Measurements from ENCODE around the gene SLC6A2.

Gene SLC6A2

GRCh38 chr16:55647798-55648197, 8.0 kb upstream of the SLC6A2 start:
- DNase-seq (ENCODE audit: low spot score): no peak

GRCh38 chr16:55651841-55652824, 3.7 kb upstream of the SLC6A2 start:
- DNase-seq (ENCODE audit: low spot score): no peak

- no peak for DNase-seq (ENCODE audit: low spot score)
Observed at GRCh38 chr16:55653106-55653505, 2.7 kb upstream of the SLC6A2 start.

GRCh38 chr16:55655381-55655896, 349 bp upstream of the SLC6A2 start:
- no peak for DNase-seq (ENCODE audit: low spot score)

GRCh38 chr16:55656691-55657092, 904 bp downstream of the SLC6A2 start:
- DNase-seq (ENCODE audit: low spot score): no peak

GRCh38 chr16:55657616-55658015, 1.8 kb downstream of the SLC6A2 start:
- DNase-seq (ENCODE audit: low spot score): no peak

- DNase-seq (ENCODE audit: low spot score): no peak
Observed at GRCh38 chr16:55658898-55659420, 3.2 kb downstream of the SLC6A2 start.

- DNase-seq (ENCODE audit: low spot score): no peak
Observed at GRCh38 chr16:55660026-55660425, 4.2 kb downstream of the SLC6A2 start.

GRCh38 chr16:55660828-55661227, 5.0 kb downstream of the SLC6A2 start:
- DNase-seq (ENCODE audit: low spot score): no peak

GRCh38 chr16:55661941-55662643, 6.3 kb downstream of the SLC6A2 start:
- DNase-seq (ENCODE audit: low spot score): peak; percentile 23

GRCh38 chr16:55662644-55663031, 6.8 kb downstream of the SLC6A2 start:
- DNase-seq (ENCODE audit: low spot score): no peak

GRCh38 chr16:55663225-55663624, 7.4 kb downstream of the SLC6A2 start:
- no peak for DNase-seq (ENCODE audit: low spot score)

- DNase-seq (ENCODE audit: low spot score): no peak
Observed at GRCh38 chr16:55663765-55664677, 8.2 kb downstream of the SLC6A2 start.

GRCh38 chr16:55664786-55665407, 9.1 kb downstream of the SLC6A2 start:
- DNase-seq (ENCODE audit: low spot score): no peak

- no peak for DNase-seq (ENCODE audit: low spot score)
Observed at GRCh38 chr16:55665511-55665910, 9.7 kb downstream of the SLC6A2 start.

GRCh38 chr16:55666012-55666411, 10.2 kb downstream of the SLC6A2 start:
- DNase-seq (ENCODE audit: low spot score): no peak

GRCh38 chr16:55667753-55668152, 12.0 kb downstream of the SLC6A2 start:
- DNase-seq (ENCODE audit: low spot score): no peak

- DNase-seq (ENCODE audit: low spot score): no peak
Observed at GRCh38 chr16:55668340-55669281, 12.8 kb downstream of the SLC6A2 start.

- DNase-seq (ENCODE audit: low spot score): no peak
Observed at GRCh38 chr16:55671206-55671973, 15.6 kb downstream of the SLC6A2 start.
